Spleen (tissue), 11 donors: ENCODE measurements around the gene IL17F. TPM values are rescaled to one million over a fixed set of nuclear protein-coding genes. Genes with fewer than 3 reads are reported as not detected.

ENCODE experiments used
- DNase-seq: peaks from one replicate; pipeline ENCODE4 v3.0.0-alpha.2; 2020
- H3K27ac ChIP-seq, 8 donors: fragments of 200-600 bp; sonication (generic) in 7 of 8; 1 replicate in 4 of 8; 2 replicates in 4 of 8; pipeline versions ENCODE4 v1.5.0 to v1.8.0; 2016 to 2021; ENCODE audit warnings: inconsistent platforms in 4 of 8, mild to moderate bottlenecking in 4 of 8, moderate library complexity in 1 of 8
- H3K27me3 ChIP-seq, 7 donors: fragments of 200-600 bp; sonication (generic) in 6 of 7; replicated peaks in 1 of 7; 1 replicate in 4 of 7; 2 replicates in 3 of 7; pipeline versions ENCODE4 v1.5.0 to v1.8.0; 2016 to 2021; ENCODE audit warnings: inconsistent platforms in 3 of 7, mild to moderate bottlenecking in 1 of 7
- H3K36me3 ChIP-seq, 6 donors: fragments of 200-600 bp; sonication (generic) in 5 of 6; 1 replicate in 4 of 6; 2 replicates in 2 of 6; pipeline versions ENCODE4 v1.5.0 to v1.8.0; 2016 to 2021; ENCODE audit warnings: inconsistent platforms in 2 of 6
- H3K4me1 ChIP-seq, 6 donors: fragments of 200-600 bp; sonication (generic) in 5 of 6; 1 replicate in 3 of 6; 2 replicates in 3 of 6; pipeline versions ENCODE4 v1.5.0 to v1.8.0; 2016 to 2021; ENCODE audit warnings: inconsistent platforms in 3 of 6
- H3K4me3 ChIP-seq, 8 donors: fragments of 200-600 bp; sonication (generic) in 7 of 8; 1 replicate in 4 of 8; 2 replicates in 4 of 8; pipeline versions ENCODE4 v1.5.0 to v1.8.0; 2016 to 2021; ENCODE audit warnings: inconsistent platforms in 4 of 8, mild to moderate bottlenecking in 4 of 8, moderate library complexity in 2 of 8
- H3K9me3 ChIP-seq, 8 donors: fragments of 200-600 bp; sonication (generic) in 7 of 8; 1 replicate in 4 of 8; 2 replicates in 4 of 8; pipeline versions ENCODE4 v1.5.0 to v1.8.0; 2016 to 2021; ENCODE audit warnings: inconsistent platforms in 4 of 8
- CTCF ChIP-seq, 11 experiments: fragments of 200-600 bp in 7 of 11; fragments of 450-650 bp in 4 of 11; sonication (generic) in 4 of 11; IDR thresholded peaks in 8 of 11; conservative IDR thresholded peaks in 3 of 11; 1 replicate in 7 of 11; 2 replicates in 4 of 11; pipeline versions ENCODE4 v1.4.0 to v1.8.0; 2016 to 2021; ENCODE audit warnings: antibody characterized with exemption in 11 of 11, inconsistent platforms in 4 of 11, mild to moderate bottlenecking in 1 of 11
- POLR2A ChIP-seq, 3 donors: fragments of 450-650 bp; IDR thresholded peaks; one replicate each; pipeline ENCODE4 v1.5.1; 2017; ENCODE audit warnings: antibody characterized with exemption in 3 of 3, mild to moderate bottlenecking in 1 of 3
- POLR2AphosphoS5 ChIP-seq, 3 donors: sonication (generic); formaldehyde crosslinking; IDR thresholded peaks; one replicate each; pipeline ENCODE4 v1.5.1; 2017; ENCODE audit warnings: antibody characterized with exemption in 3 of 3
- WGBS, 5 donors: extraction: QIAGEN DNeasy Blood & Tissue Kit in 3 of 5; methylation state at CpG; one replicate each; pipeline versions ENCODE4 v1.1.5 to v1.1.7; 2013 to 2018; 5-methylcytosine and 5-hydroxymethylcytosine counted together
- intact Hi-C: fragments of 100-400 bp; cut with DNase I; formaldehyde crosslinking; loops from one replicate; pipeline ENCODE4 v1.15.0; 2023; ENCODE audit warnings: low total_unique reads
- polyA plus RNA-seq, 3 donors: library from polyadenylated mRNA; stranded (reverse); fragments of 200-250 nt; gene quantifications; one replicate each; pipeline ENCODE4 v1.2.1, GENCODE V29; 2013
- total RNA-seq, 7 donors: library from RNA; depleted of rRNA in 3 of 7; stranded (reverse); fragments of >200 nt in 3 of 7; fragmentation: NEBNext Ultra II Directional in 4 of 7; extraction: Animal tissue kit (Norgen Biotek cat#: 25700) in 4 of 7; gene quantifications; one replicate each; pipeline versions ENCODE4 v1.1.0 to v1.2.1, GENCODE V29; 2016 to 2021
- donor health status: healthy with polysubstance abuse.
- donor health status: DM: no; HTN: no; CAD: no; lungs with moderate emphysema.
- donor health status: DM: no; HTN: no; CAD: no.
- donor health status: Bipolar disorder and iron deficiency.
- donor health status: healthy.
- donor health status: DM: no; HTN: no; CAD: no.
- donor health status: DM: yes; HTN: yes; CAD: no.

Gene IL17F
- total and polyA plus RNA-seq, 10 donors, result not detected

GRCh38 chr6:52216932-52217575 is 27.2 kb downstream of the IL17F start:
- TF ChIP-seq POLR2A (IDR thresholded peaks at IDR 0.05), result no peak
- TF ChIP-seq CTCF (IDR thresholded peaks at IDR 0.05 in 8 of 11, conservative IDR thresholded peaks at IDR 0.05 in 3 of 11), result no peak
- TF ChIP-seq POLR2AphosphoS5 (IDR thresholded peaks at IDR 0.05), result no peak
- no peak overlapping the region for H3K4me3 ChIP-seq
- no peaks in the 10 kb centered on the region for H3K36me3 ChIP-seq
- WGBS, 5 donors, result 81 to 86% (median 84%) methylated on average over 5 of the region's 5 CpGs
- H3K4me1 ChIP-seq, result no peaks in the 10 kb centered on the region
- intact Hi-C loops, result no loop called here
- DNase-seq, result no peak
- no peaks in the 10 kb centered on the region for H3K9me3 ChIP-seq
- H3K27ac ChIP-seq, result no peak overlapping the region
- no peaks in the 10 kb centered on the region for H3K27me3 ChIP-seq

GRCh38 chr6:52215787-52216186 is 28.5 kb downstream of the IL17F start:
- Histone ChIP-seq H3K27me3 (no peaks in the 10 kb centered on the region), H3K36me3 (no peaks in the 10 kb centered on the region), H3K9me3 (no peaks in the 10 kb centered on the region), H3K4me1 (no peaks in the 10 kb centered on the region), H3K27ac (no peak overlapping the region), H3K4me3 (no peak overlapping the region)
- no peak for DNase-seq
- no peak for TF ChIP-seq POLR2AphosphoS5 (IDR thresholded peaks at IDR 0.05)
- TF ChIP-seq POLR2A (IDR thresholded peaks at IDR 0.05), result no peak
- no peak for TF ChIP-seq CTCF (IDR thresholded peaks at IDR 0.05 in 8 of 11, conservative IDR thresholded peaks at IDR 0.05 in 3 of 11)
- intact Hi-C loops, result no loop called here

GRCh38 chr6:52213127-52213526 is 31.2 kb downstream of the IL17F start:
- Histone ChIP-seq H3K9me3 (no peaks in the 10 kb centered on the region), H3K27ac (no peak overlapping the region), H3K4me3 (no peak overlapping the region), H3K27me3 (peaks cover 0 to 14% (median 0%) of the 10 kb centered on the region in 7 donors), H3K36me3 (no peaks in the 10 kb centered on the region), H3K4me1 (no peaks in the 10 kb centered on the region)
- no peak for TF ChIP-seq CTCF (IDR thresholded peaks at IDR 0.05 in 8 of 11, conservative IDR thresholded peaks at IDR 0.05 in 3 of 11)
- no peak for TF ChIP-seq POLR2AphosphoS5 (IDR thresholded peaks at IDR 0.05)
- no peak for TF ChIP-seq POLR2A (IDR thresholded peaks at IDR 0.05)
- no peak for DNase-seq
- intact Hi-C loops, result no loop called here
- 62 to 76% (median 65%) methylated on average over 2 of the region's 2 CpGs for WGBS, 5 donors

- no peak for DNase-seq
- TF ChIP-seq CTCF (IDR thresholded peaks at IDR 0.05 in 8 of 11, conservative IDR thresholded peaks at IDR 0.05 in 3 of 11) (no peak), POLR2AphosphoS5 (IDR thresholded peaks at IDR 0.05) (no peak), POLR2A (IDR thresholded peaks at IDR 0.05) (no peak)
- no peak overlapping the region for H3K27ac ChIP-seq
- H3K9me3 ChIP-seq, result no peaks in the 10 kb centered on the region
- no peaks in the 10 kb centered on the region for H3K36me3 ChIP-seq
- H3K4me3 ChIP-seq, result no peak overlapping the region
- intact Hi-C loops, result no loop called here
- no peaks in the 10 kb centered on the region for H3K4me1 ChIP-seq
- WGBS, 5 donors, result 45 to 67% (median 49%) methylated on average over 2 of the region's 2 CpGs
- H3K27me3 ChIP-seq, result peaks cover 0 to 14% (median 0%) of the 10 kb centered on the region in 7 donors
These were observed 34.1 kb downstream of the IL17F start for GRCh38 chr6:52210227-52210626.
